ENCODE results near the gene CTBS.
"Not testable (repeated sequence)": the region's sequence is repeated elsewhere in the genome, so short reads cannot be mapped to it uniquely, and the experiment has no call there.

Gene CTBS

GRCh38 chr1:84583648-84584047 lies 9.4 kb upstream of the CTBS start:
- DNase-seq: no peak

- no peak for DNase-seq
Measured at GRCh38 chr1:84582802-84583587, 8.8 kb upstream of the CTBS start.

- no peak for DNase-seq
Measured at GRCh38 chr1:84581648-84582047, 7.4 kb upstream of the CTBS start.

GRCh38 chr1:84574936-84575335 lies 696 bp upstream of the CTBS start:
- DNase-seq: no peak

GRCh38 chr1:84573481-84573966 lies 716 bp downstream of the CTBS start:
- DNase-seq: no peak

- DNase-seq: no peak
Measured at GRCh38 chr1:84571150-84571535, 3.1 kb downstream of the CTBS start.

- no peak for DNase-seq
Measured at GRCh38 chr1:84570436-84571149, 3.6 kb downstream of the CTBS start.

GRCh38 chr1:84569216-84569615 lies 5.0 kb downstream of the CTBS start:
- DNase-seq: no peak

GRCh38 chr1:84550826-84551225 lies 23.4 kb downstream of the CTBS start:
- DNase-seq: no peak

GRCh38 chr1:84541679-84542078 lies 32.6 kb downstream of the CTBS start:
- no peak for DNase-seq

GRCh38 chr1:84540759-84541158 lies 33.5 kb downstream of the CTBS start:
- no peak for DNase-seq

GRCh38 chr1:84539972-84540371 lies 34.3 kb downstream of the CTBS start:
- DNase-seq: no peak

GRCh38 chr1:84538599-84538998 lies 35.6 kb downstream of the CTBS start:
- DNase-seq: no peak

GRCh38 chr1:84525779-84526178 lies 48.5 kb downstream of the CTBS start:
- no peak for DNase-seq

GRCh38 chr1:84524590-84524989 lies 49.6 kb downstream of the CTBS start:
- DNase-seq: no peak

- no peak for DNase-seq
Measured at GRCh38 chr1:84510668-84511067, 63.6 kb downstream of the CTBS start.

- no peak for DNase-seq
Measured at GRCh38 chr1:84510165-84510564, 64.1 kb downstream of the CTBS start.

GRCh38 chr1:84509029-84509428 lies 65.2 kb downstream of the CTBS start:
- no peak for DNase-seq

- DNase-seq: no peak
Measured at GRCh38 chr1:84508510-84508909, 65.7 kb downstream of the CTBS start.

GRCh38 chr1:84507887-84508286 lies 66.4 kb downstream of the CTBS start:
- not testable (repeated sequence) for DNase-seq

- peak in 2 of 6 experiments; percentile 59 to 62 for DNase-seq
Measured at GRCh38 chr1:84506729-84507453, 67.3 kb downstream of the CTBS start.

GRCh38 chr1:84506002-84506728 lies 68.1 kb downstream of the CTBS start, which contains the start of the genes GNG5 and SPATA1:
TSS of gene GNG5 (minus strand) at chr1:84506581. CDS start at chr1:84506091, 490 bp downstream.
TSS of gene SPATA1 (plus strand) at chr1:84506386. CDS start at chr1:84516360, 9,974 bp downstream.
- DNase-seq: peak; percentile 91 to 97 (median 94)
